Measurements from ENCODE around the gene GBX2.
A peak's percentile ranks its signal among the peaks of the same experiment; 100 is the strongest.

The GBX2 gene

DNA sequence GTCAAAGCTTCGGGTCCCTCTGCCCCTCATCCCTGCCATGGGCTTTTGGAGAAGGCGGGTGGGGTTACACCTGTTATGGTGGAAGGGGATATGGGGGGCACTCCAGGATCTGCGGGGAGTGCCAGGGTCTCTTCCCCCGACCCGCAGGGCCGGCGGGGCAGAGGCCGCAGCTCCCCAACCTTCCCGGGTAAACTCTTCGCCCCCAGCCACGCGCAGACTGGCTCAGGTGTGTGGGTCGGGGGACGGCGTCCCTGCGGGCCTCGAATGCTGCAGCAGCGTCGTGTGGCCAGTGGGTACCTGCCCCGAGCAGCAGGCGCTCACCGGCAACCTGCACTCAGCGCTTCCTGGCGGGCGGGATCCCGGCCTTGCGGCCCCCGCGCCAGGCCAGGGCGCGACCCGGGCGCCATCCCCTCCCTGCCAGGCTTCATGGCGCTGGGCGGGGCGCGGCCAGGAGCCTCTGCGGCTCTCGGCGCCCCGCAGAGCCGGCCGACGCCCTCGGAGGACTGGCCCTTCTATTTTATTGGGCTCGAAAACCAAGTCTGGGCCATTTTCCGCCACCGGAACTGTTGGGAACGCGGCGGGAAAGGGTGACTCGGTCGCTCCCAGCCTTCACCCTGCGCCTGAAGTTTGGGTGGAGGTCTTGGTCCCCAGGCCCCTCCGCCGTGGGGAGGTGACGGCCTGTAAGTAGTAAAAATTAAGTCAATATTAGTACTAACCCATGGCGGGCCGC is 4.5 kb downstream of the GBX2 start:
- H3K4me3 ChIP-seq (ENCODE audit: low read depth, low read length): peak overlapping the region; percentile 77
- TF ChIP-seq, protein P1, sequence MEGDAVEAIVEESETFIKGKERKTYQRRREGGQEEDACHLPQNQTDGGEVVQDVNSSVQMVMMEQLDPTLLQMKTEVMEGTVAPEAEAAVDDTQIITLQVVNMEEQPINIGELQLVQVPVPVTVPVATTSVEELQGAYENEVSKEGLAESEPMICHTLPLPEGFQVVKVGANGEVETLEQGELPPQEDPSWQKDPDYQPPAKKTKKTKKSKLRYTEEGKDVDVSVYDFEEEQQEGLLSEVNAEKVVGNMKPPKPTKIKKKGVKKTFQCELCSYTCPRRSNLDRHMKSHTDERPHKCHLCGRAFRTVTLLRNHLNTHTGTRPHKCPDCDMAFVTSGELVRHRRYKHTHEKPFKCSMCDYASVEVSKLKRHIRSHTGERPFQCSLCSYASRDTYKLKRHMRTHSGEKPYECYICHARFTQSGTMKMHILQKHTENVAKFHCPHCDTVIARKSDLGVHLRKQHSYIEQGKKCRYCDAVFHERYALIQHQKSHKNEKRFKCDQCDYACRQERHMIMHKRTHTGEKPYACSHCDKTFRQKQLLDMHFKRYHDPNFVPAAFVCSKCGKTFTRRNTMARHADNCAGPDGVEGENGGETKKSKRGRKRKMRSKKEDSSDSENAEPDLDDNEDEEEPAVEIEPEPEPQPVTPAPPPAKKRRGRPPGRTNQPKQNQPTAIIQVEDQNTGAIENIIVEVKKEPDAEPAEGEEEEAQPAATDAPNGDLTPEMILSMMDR (IDR thresholded peaks at IDR 0.05; ENCODE audit: low read depth, low read length): no peak

GRCh38 chr2:236162882-236163470 is 5.2 kb downstream of the GBX2 start:
- peak overlapping the region; percentile 77 for H3K4me3 ChIP-seq (ENCODE audit: low read depth, low read length)
- TF ChIP-seq, protein P1 (IDR thresholded peaks at IDR 0.05; ENCODE audit: low read depth, low read length): no peak

GRCh38 chr2:236162031-236162845 is 5.9 kb downstream of the GBX2 start:
- H3K4me3 ChIP-seq (ENCODE audit: low read depth, low read length): no peak overlapping the region; the same call in 1 of the 2 replicates
- TF ChIP-seq, protein P1 (IDR thresholded peaks at IDR 0.05; ENCODE audit: low read depth, low read length): no peak

DNA sequence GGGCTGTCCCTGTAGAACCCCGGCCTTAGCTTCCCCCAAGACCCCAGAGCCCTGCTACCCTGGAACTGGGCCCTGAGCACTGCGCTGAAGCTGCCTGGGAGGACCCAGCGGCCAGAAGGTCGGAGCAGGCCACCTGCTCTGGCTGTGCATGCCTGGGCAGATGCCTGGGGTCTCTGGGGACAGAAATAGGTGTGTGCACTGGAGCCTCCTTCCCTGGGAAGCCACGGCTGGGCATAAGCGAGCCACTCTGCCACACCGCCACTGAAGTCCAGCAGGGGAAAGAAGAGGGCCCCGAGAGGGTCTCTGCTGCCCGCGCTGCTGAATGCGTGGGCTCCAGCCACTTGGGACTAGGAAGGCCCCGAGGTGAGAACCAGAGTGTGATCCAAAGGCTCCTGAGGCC is 6.7 kb downstream of the GBX2 start:
- no peak overlapping the region for H3K4me3 ChIP-seq (ENCODE audit: low read depth, low read length)
- TF ChIP-seq, protein P1 (IDR thresholded peaks at IDR 0.05; ENCODE audit: low read depth, low read length): no peak

GRCh38 chr2:236161082-236161462 is 7.1 kb downstream of the GBX2 start:
- no peak overlapping the region for H3K4me3 ChIP-seq (ENCODE audit: low read depth, low read length)
- TF ChIP-seq, protein P1 (IDR thresholded peaks at IDR 0.05; ENCODE audit: low read depth, low read length): no peak

DNA sequence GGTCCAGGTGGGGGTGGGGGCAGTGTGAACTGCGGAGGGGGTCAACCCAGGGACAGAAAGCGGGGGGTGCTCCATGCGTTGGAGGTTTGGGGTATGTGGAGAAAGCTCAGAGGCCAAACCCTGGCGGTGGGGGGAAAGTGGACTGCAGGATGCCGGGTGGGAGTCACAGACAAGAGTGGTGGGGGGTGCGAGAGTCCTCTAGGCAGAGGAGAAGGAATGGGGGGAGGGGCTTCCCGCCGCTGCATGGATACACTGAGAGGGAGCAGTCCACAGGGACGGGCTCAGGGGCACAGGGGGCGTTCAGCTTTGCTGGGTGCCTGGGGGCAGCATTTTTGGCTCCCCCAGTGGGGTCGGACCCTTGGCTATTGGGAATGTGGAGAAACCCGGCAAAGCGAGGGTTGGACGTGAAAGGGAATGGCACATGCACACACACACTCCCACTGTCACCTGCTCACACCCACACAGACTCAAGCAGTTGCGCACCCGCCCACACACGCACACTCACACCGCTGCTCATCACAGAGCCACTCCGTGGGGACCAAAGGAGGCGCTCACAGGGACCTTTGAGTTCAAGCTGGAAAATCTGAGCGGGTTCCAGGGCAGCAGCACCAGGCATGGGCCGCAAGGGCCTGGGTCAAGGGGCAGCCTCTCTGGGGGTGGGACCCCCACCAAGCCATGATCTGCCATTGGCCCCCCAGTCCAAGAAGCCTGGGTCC is 7.7 kb downstream of the GBX2 start:
- TF ChIP-seq, protein P1 (IDR thresholded peaks at IDR 0.05; ENCODE audit: low read depth, low read length): no peak
- no peak overlapping the region for H3K4me3 ChIP-seq (ENCODE audit: low read depth, low read length)

All from WI38 (cell line).